Activated CD4-positive, alpha-beta T cell treated with anti-CD3 and anti-CD28 coated beads, Interleukin-2, amount 10 ng/mL, durations not matched to agents 7 days and 5 days (primary cell): ENCODE measurements around the gene KRTAP5-5. TPM values are rescaled to one million over a fixed set of nuclear protein-coding genes. Genes with fewer than 3 reads are reported as not detected.
"Not testable (repeated sequence)": the region's sequence is repeated elsewhere in the genome, so short reads cannot be mapped to it uniquely, and the experiment has no call there.

ENCODE experiments used
- CTCF ChIA-PET: fragments of 350-600 bp; sonication (Branson Sonifier 250); formaldehyde crosslinking; loops from one replicate; lab custom pipeline; 2021; ENCODE audit warnings: antibody characterized with exemption; lab: Charles Lee
- POLR2A ChIA-PET: fragments of 350-600 bp; sonication (Branson Sonifier 250); formaldehyde crosslinking; loops from one replicate; lab custom pipeline; 2021; ENCODE audit warnings: antibody characterized with exemption; lab: Charles Lee
- DNase-seq: peaks from one replicate; pipeline ENCODE4 v3.0.0-alpha.2; 2020
- H3K27ac Mint-ChIP-seq: one replicate; pipeline ENCODE4 v1.8.0; 2021; ENCODE audit warnings: mild to moderate bottlenecking, moderate library complexity, mixed read lengths
- H3K27me3 Mint-ChIP-seq: one replicate; pipeline ENCODE4 v1.8.0; 2021; ENCODE audit warnings: mixed read lengths
- H3K36me3 Mint-ChIP-seq: one replicate; pipeline ENCODE4 v1.8.0; 2021; ENCODE audit warnings: low read depth, mixed read lengths
- H3K4me1 Mint-ChIP-seq: one replicate; pipeline ENCODE4 v1.8.0; 2021; ENCODE audit warnings: mixed read lengths
- H3K4me3 Mint-ChIP-seq: one replicate; pipeline ENCODE4 v1.8.0; 2021; ENCODE audit warnings: mild to moderate bottlenecking, moderate library complexity, mixed read lengths
- H3K9me3 Mint-ChIP-seq: one replicate; pipeline ENCODE4 v1.8.0; 2021; ENCODE audit warnings: mixed read lengths
- total RNA-seq, 2 experiments: library from RNA; stranded (reverse); gene quantifications; one replicate each; pipeline ENCODE4 v1.2.3, GENCODE V29; 2021

KRTAP5-5 gene
- total RNA-seq, 2 experiments from 2014 or later = not detected

- peaks cover 19% of the 10 kb centered on the region for H3K27me3 Mint-ChIP-seq
- CTCF ChIA-PET = no interaction called here
- H3K4me3 Mint-ChIP-seq = no peak overlapping the region
- peaks cover 16% of the 10 kb centered on the region for H3K4me1 Mint-ChIP-seq
- no peak overlapping the region for H3K27ac Mint-ChIP-seq
- POLR2A ChIA-PET = no interaction called here
- DNase-seq = no peak
- H3K36me3 Mint-ChIP-seq = no peaks in the 10 kb centered on the region
- H3K9me3 Mint-ChIP-seq = no peaks in the 10 kb centered on the region
Observed at GRCh38 chr11:1656061-1656441, 26.5 kb downstream of the KRTAP5-5 start.

GRCh38 chr11:1656670-1657069 is 27.1 kb downstream of the KRTAP5-5 start:
- Mint-ChIP-seq H3K27ac (no peak overlapping the region), H3K27me3 (peaks cover 17% of the 10 kb centered on the region), H3K4me3 (no peak overlapping the region), H3K36me3 (no peaks in the 10 kb centered on the region), H3K9me3 (no peaks in the 10 kb centered on the region), H3K4me1 (peaks cover 16% of the 10 kb centered on the region)
- POLR2A ChIA-PET = no interaction called here
- DNase-seq = no peak
- CTCF ChIA-PET = no interaction called here

DNA sequence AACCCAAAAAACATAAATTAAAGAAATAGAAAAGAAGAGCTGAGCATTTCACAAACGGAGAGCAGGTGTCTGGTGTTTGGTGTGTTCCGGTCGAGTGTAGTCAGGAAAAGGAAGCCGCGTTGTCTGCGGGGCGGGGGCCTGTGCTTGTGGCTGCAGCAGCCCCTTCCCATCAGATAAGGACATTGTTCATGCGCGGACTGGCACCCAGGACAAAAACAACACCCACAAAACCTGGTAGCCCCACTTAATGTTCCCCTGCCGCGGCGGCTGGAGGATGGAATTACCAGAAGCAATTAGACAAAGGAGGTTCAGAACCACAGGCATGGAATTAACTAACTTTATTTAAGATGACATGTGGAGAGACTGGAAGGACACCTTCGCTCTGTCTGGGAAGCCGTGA is 29.9 kb downstream of the KRTAP5-5 start:
- H3K27ac Mint-ChIP-seq = peak overlapping the region; percentile 68
- POLR2A ChIA-PET = no interaction called here
- peak; percentile 20 for DNase-seq
- no peak overlapping the region for H3K4me3 Mint-ChIP-seq
- H3K9me3 Mint-ChIP-seq = no peaks in the 10 kb centered on the region
- CTCF ChIA-PET = interaction anchor here (0.8 kb wide), 1 partner anchor 173 kb away, joined by 3 read pairs; no protein-coding TSS in a partner anchor
- H3K4me1 Mint-ChIP-seq = peaks cover 16% of the 10 kb centered on the region
- H3K36me3 Mint-ChIP-seq = no peaks in the 10 kb centered on the region
- H3K27me3 Mint-ChIP-seq = peaks cover 27% of the 10 kb centered on the region

GRCh38 chr11:1660111-1660867 is 30.7 kb downstream of the KRTAP5-5 start:
- peaks cover 27% of the 10 kb centered on the region for H3K27me3 Mint-ChIP-seq
- DNase-seq = no peak
- H3K4me3 Mint-ChIP-seq = no peak overlapping the region

DNA sequence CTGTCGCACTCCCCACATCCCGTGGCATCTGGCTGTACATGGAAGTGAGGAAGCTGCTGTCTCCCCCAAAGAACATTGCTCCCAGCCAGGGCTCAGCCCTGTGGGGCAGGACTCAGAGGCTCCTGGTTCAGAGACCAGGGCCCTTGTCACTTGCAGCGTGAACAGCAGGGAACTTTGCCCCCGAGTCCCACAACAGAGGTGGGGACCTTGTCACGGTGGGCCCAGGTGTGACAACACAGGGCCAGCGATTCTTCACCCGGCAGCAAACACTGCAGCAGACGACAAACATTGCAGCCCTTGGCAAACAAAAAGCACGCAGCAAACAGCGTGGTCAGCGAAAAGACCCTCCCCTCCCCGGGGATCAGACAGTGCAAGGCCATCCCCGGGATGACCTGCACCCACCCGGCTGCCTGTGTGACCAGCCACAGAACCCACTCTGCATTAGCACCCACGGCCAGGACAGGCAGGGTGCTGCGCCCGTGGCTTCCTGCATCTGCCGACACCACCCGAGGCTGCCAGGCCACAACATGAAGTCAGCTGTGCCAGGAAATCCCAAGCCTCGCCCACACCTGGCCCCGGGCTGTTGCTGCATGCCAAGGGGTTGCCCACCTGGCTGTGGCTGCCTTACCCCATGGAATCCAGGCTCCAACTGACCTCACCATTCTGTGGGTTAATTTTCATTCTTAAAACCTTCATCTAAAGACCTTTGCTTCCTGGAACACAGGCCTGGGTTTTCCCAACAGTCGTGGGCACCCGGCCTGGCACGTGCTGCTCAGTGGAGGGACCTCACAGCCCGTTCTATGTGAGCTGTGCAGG is 32.1 kb downstream of the KRTAP5-5 start:
- H3K9me3 Mint-ChIP-seq, H3K4me3 Mint-ChIP-seq, CTCF ChIA-PET, DNase-seq, H3K36me3 Mint-ChIP-seq, H3K27ac Mint-ChIP-seq, POLR2A ChIA-PET: not testable (repeated sequence)
- peaks cover 16% of the 10 kb centered on the region for H3K4me1 Mint-ChIP-seq
- peaks cover 27% of the 10 kb centered on the region for H3K27me3 Mint-ChIP-seq

More at GRCh38 chr11:1660111-1660867, 30.7 kb downstream of the KRTAP5-5 start:
- ChIA-PET POLR2A (no interaction called here), CTCF (interaction anchor here (0.8 kb wide), 1 partner anchor 172 kb away, joined by 3 read pairs; no protein-coding TSS in a partner anchor)
- H3K9me3 Mint-ChIP-seq = no peaks in the 10 kb centered on the region
- H3K27ac Mint-ChIP-seq = peak overlapping the region; percentile 81
- H3K4me1 Mint-ChIP-seq = peaks cover 16% of the 10 kb centered on the region
- no peaks in the 10 kb centered on the region for H3K36me3 Mint-ChIP-seq

DNA sequence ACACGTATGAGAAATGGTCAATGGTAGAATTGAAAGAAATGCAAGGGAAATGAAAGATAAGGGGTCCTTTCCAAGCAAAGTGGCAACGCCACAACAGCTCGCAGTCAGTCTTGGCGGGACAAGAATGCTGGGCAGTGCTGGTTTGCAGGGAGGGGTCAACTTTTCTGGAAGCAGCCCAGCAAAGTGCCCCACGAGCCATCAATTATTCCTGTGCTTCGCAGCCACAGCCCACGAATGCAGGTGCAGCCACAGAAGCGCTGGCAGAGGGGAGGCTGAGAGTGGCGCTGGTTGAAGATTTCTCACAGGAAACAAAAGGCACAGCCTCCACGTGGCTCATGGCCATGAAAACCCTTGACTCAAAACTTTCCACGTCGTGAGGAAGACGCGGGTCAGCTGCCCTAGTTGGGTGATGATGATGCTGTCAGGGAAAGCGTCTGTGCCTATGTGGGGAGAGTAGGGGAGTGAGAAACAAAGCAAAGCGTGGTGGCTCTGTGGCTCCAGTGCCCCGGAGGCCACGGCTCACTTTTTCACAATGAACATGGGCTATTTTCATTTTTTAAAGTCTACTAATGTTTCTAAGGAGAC is 33.2 kb downstream of the KRTAP5-5 start:
- H3K27ac Mint-ChIP-seq, DNase-seq, H3K9me3 Mint-ChIP-seq, H3K36me3 Mint-ChIP-seq, CTCF ChIA-PET, POLR2A ChIA-PET, H3K4me3 Mint-ChIP-seq: not testable (repeated sequence)
- Mint-ChIP-seq H3K4me1 (peaks cover 16% of the 10 kb centered on the region), H3K27me3 (peaks cover 27% of the 10 kb centered on the region)

- ChIA-PET CTCF (no interaction called here), POLR2A (no interaction called here)
- Mint-ChIP-seq H3K4me3 (no peak overlapping the region), H3K27ac (no peak overlapping the region), H3K36me3 (no peaks in the 10 kb centered on the region), H3K9me3 (no peaks in the 10 kb centered on the region), H3K4me1 (peaks cover 1% of the 10 kb centered on the region), H3K27me3 (peaks cover 34% of the 10 kb centered on the region)
- DNase-seq = no peak
Observed at GRCh38 chr11:1665313-1665712, 35.7 kb downstream of the KRTAP5-5 start.

DNA sequence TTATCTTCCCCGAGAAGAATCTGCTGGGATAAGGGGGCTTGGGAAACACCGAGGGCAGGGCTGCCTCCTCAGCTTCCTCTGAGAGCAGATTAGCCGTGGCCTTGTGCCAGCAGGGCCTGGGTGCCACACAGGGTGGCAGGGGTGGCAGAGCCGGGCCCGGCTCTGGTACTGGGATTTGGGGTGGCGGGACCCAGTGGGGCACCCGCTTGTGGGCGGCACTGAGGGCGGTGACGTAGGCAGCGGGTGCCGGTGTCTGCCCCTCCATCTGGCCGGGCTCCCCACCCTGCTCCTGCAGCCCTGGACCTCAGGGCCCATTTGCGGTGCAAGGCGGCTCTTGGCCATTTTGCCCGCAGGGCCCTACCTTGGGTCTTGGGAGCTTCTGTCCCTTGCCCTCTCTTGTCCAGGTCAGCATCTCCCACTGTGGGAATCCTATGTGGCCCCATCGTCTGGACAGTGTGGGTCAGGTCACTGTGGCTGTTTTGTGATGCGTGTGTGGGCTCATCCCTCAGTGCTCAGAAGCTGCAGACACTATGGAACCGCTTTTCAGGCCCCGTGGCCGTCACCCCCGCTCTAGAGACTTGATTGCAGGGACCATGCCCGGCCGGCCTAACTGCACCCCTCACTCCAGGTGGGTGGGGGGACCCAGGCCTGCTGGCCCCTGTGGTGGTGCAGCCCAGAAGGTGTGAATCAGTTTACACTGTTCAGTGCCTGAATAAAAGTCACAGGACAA is 37.7 kb downstream of the KRTAP5-5 start:
- POLR2A ChIA-PET = no interaction called here
- no peaks in the 10 kb centered on the region for H3K4me1 Mint-ChIP-seq
- no peaks in the 10 kb centered on the region for H3K9me3 Mint-ChIP-seq
- no peak for DNase-seq
- no peaks in the 10 kb centered on the region for H3K36me3 Mint-ChIP-seq
- no peak overlapping the region for H3K4me3 Mint-ChIP-seq
- H3K27ac Mint-ChIP-seq = no peak overlapping the region
- peaks cover 30% of the 10 kb centered on the region for H3K27me3 Mint-ChIP-seq
- CTCF ChIA-PET = no interaction called here

DNA sequence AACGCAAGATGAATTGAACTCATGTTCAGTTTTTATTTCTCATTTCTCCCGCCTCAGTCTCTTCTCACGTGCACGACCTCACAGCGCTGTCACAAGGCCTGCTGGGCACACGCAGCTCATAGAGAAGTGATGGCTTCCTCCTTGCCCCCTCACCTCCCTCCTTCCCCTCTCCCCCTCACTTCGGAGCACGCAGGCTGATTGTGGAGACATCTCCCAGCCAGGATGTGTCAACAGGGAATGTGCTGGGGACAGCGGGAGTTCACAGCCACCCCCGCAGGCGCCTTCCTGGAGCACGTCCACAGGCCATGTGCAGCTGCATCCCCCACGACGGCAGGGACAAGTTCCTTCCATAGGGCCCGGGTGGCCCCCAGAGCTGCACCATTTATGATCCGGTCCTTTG is 38.3 kb downstream of the KRTAP5-5 start:
- POLR2A ChIA-PET = no interaction called here

GRCh38 chr11:1668911-1669473 is 39.4 kb downstream of the KRTAP5-5 start:
- no peak overlapping the region for H3K4me3 Mint-ChIP-seq
- DNase-seq = no peak
- no peak overlapping the region for H3K27ac Mint-ChIP-seq
- no peaks in the 10 kb centered on the region for H3K9me3 Mint-ChIP-seq
- H3K27me3 Mint-ChIP-seq = peaks cover 35% of the 10 kb centered on the region
- POLR2A ChIA-PET = no interaction called here
- H3K4me1 Mint-ChIP-seq = no peaks in the 10 kb centered on the region
- no peaks in the 10 kb centered on the region for H3K36me3 Mint-ChIP-seq
- CTCF ChIA-PET = no interaction called here

More for the DNA sequence above, 38.3 kb downstream of the KRTAP5-5 start:
- Mint-ChIP-seq H3K4me3 (no peak overlapping the region), H3K4me1 (no peaks in the 10 kb centered on the region), H3K9me3 (no peaks in the 10 kb centered on the region), H3K27ac (peak overlapping the region; percentile 50), H3K27me3 (peaks cover 30% of the 10 kb centered on the region), H3K36me3 (no peaks in the 10 kb centered on the region)
- DNase-seq = no peak
- CTCF ChIA-PET = no interaction called here

DNA sequence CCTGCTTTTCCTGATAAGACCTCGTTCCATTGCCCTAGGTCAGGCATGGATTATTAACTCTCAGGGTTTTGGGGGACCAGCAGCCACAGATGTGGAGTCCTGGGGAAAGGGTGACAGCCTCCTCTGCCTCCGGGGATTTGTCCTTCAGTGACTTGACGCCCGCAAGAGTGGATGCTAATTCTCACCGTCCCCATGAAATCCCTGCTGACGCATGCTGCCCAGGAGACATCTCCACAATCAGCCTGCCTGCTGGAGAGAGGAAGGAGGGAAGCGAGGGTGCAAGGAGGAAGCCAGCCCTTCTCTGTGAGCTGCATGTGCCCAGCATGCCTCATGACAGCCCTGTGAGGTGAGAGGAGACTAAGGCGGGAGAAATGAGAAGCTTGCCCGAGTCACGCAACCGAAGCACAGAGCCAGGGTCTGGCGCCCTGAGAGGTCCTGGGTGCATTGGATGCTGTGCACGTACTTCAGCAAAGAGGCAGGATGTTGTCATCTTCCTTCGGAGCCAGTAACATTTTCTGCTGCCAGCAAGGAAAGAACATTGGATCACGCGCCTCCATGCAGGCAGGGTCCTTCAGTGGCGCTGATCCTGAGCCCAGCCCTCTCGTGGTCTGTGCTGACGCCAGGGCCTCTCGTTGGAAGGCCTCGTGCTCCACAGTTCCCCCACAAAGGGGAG is 40.1 kb downstream of the KRTAP5-5 start:
- H3K27me3 Mint-ChIP-seq = peaks cover 40% of the 10 kb centered on the region
- ChIA-PET CTCF (no interaction called here), POLR2A (no interaction called here)
- H3K36me3 Mint-ChIP-seq = no peaks in the 10 kb centered on the region
- no peaks in the 10 kb centered on the region for H3K9me3 Mint-ChIP-seq
- no peak overlapping the region for H3K4me3 Mint-ChIP-seq
- H3K4me1 Mint-ChIP-seq = no peaks in the 10 kb centered on the region
- no peak for DNase-seq
- peak overlapping the region; percentile 2 for H3K27ac Mint-ChIP-seq

GRCh38 chr11:1670457-1670856 is 40.9 kb downstream of the KRTAP5-5 start:
- H3K27me3 Mint-ChIP-seq = peaks cover 46% of the 10 kb centered on the region
- H3K36me3 Mint-ChIP-seq, H3K9me3 Mint-ChIP-seq, H3K4me3 Mint-ChIP-seq, POLR2A ChIA-PET, DNase-seq, H3K4me1 Mint-ChIP-seq, H3K27ac Mint-ChIP-seq: not testable (repeated sequence)
- CTCF ChIA-PET = interaction anchor here (0.5 kb wide), 1 partner anchor 115 kb away, joined by 3 read pairs; no protein-coding TSS in a partner anchor
